NCI-H2227 treated with DMSO at 0.1 percent for 48 hours (cell line): Measurements from ENCODE around the gene ODF2L.
"Not testable (repeated sequence)": the region's sequence is repeated elsewhere in the genome, so short reads cannot be mapped to it uniquely, and the experiment has no call there.

Experiments used
- DNase-seq: peaks from one replicate; lab custom pipeline; 2025; lab: John Stamatoyannopoulos, UW

ODF2L gene

GRCh38 chr1:86387916-86388627 lies 8.1 kb downstream of the ODF2L start:
- no peak for DNase-seq

- no peak for DNase-seq
Measured at GRCh38 chr1:86382878-86383277, 13.2 kb downstream of the ODF2L start.

- no peak for DNase-seq
Measured at GRCh38 chr1:86381223-86381622, 14.9 kb downstream of the ODF2L start.

GRCh38 chr1:86380257-86380861 lies 15.8 kb downstream of the ODF2L start:
- peak; percentile 77 for DNase-seq

- no peak for DNase-seq
Measured at GRCh38 chr1:86378813-86379212, 17.3 kb downstream of the ODF2L start.

- DNase-seq, result no peak
Measured at GRCh38 chr1:86377341-86377740, 18.8 kb downstream of the ODF2L start.

- DNase-seq, result no peak
Measured at GRCh38 chr1:86375688-86376087, 20.4 kb downstream of the ODF2L start.

- no peak for DNase-seq
Measured at GRCh38 chr1:86370601-86371022, 25.5 kb downstream of the ODF2L start.

- DNase-seq, result no peak
Measured at GRCh38 chr1:86365896-86366295, 30.2 kb downstream of the ODF2L start.

GRCh38 chr1:86362807-86363206 lies 33.3 kb downstream of the ODF2L start:
- no peak for DNase-seq

GRCh38 chr1:86357796-86358195 lies 38.3 kb downstream of the ODF2L start:
- no peak for DNase-seq

- no peak for DNase-seq
Measured at GRCh38 chr1:86356247-86356646, 39.9 kb downstream of the ODF2L start.

- DNase-seq, result no peak
Measured at GRCh38 chr1:86352086-86352485, 44.0 kb downstream of the ODF2L start.

- DNase-seq, result not testable (repeated sequence)
Measured at GRCh38 chr1:86350230-86350629, 45.9 kb downstream of the ODF2L start.

GRCh38 chr1:86346388-86346787 lies 49.7 kb downstream of the ODF2L start:
- no peak for DNase-seq

- DNase-seq, result no peak
Measured at GRCh38 chr1:86345042-86345441, 51.1 kb downstream of the ODF2L start.

GRCh38 chr1:86339906-86340305 lies 56.2 kb downstream of the ODF2L start:
- DNase-seq, result no peak

- no peak for DNase-seq
Measured at GRCh38 chr1:86339014-86339812, 56.9 kb downstream of the ODF2L start.

- DNase-seq, result no peak
Measured at GRCh38 chr1:86335916-86336315, 60.2 kb downstream of the ODF2L start.

- DNase-seq, result no peak
Measured at GRCh38 chr1:86325264-86325663, 70.9 kb downstream of the ODF2L start.

- DNase-seq, result no peak
Measured at GRCh38 chr1:86324130-86324822, 71.8 kb downstream of the ODF2L start.

- DNase-seq, result no peak
Measured at GRCh38 chr1:86322241-86322640, 73.9 kb downstream of the ODF2L start.
